BE2C (cell line): ENCODE measurements around the gene DCLRE1A.
A peak's percentile ranks its signal among the peaks of the same experiment; 100 is the strongest.
"Not testable (repeated sequence)": the region's sequence is repeated elsewhere in the genome, so short reads cannot be mapped to it uniquely, and the experiment has no call there.

ENCODE experiments used
- DNase-seq: peaks from one replicate; pipeline ENCODE4 v3.0.0-alpha.2; 2020
- H3K27me3 ChIP-seq: fragments of 250-450 bp; sonication (Bioruptor Pico); 2 replicates; pipeline ENCODE4 v1.5.1; 2020; ENCODE audit warnings: mild to moderate bottlenecking
- H3K36me3 ChIP-seq: fragments of 250-450 bp; sonication (Bioruptor Pico); 2 replicates; pipeline ENCODE4 v1.5.1; 2020; ENCODE audit warnings: mild to moderate bottlenecking
- H3K4me1 ChIP-seq: fragments of 250-450 bp; sonication (Bioruptor Pico); 2 replicates; pipeline ENCODE4 v1.5.1; 2020
- H3K4me3 ChIP-seq: 2 replicates; pipeline ENCODE4 v1.5.1; 2011; ENCODE audit warnings: low read depth, low read length
- H3K9me3 ChIP-seq: fragments of 250-450 bp; sonication (Bioruptor Pico); 2 replicates; pipeline ENCODE4 v1.5.1; 2020
- CTCF ChIP-seq: IDR thresholded peaks from 2 replicates; pipeline ENCODE4 v1.5.1; 2012; ENCODE audit warnings: mild to moderate bottlenecking, low read depth, low read length

Gene DCLRE1A

DNA sequence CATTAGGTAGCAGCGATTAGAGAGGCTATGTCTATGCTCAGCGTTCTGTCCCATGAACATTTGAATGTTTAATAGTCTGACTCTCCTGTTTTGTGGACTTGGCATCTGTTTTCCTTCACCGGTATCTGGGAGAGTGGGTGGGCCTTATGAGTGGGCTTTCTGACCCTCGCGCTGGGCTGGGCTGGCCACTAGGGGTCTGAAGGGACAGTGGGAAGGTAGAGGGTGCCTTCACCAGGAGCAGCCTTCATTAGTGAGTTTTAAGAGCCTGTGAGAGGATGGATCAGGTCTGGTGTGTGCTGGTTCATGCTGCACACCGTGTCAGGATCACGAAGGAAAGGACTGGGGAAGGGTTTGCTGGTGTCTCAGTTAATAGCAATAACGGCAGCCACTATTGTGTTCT is 33.4 kb downstream of the DCLRE1A start:
- TF ChIP-seq CTCF = peak; percentile 47
- H3K9me3 ChIP-seq = no peaks in the 10 kb centered on the region
- no peaks in the 10 kb centered on the region for H3K4me1 ChIP-seq
- no peak overlapping the region for H3K4me3 ChIP-seq
- H3K36me3 ChIP-seq = no peaks in the 10 kb centered on the region
- peak; percentile 45 for DNase-seq
- no peaks in the 10 kb centered on the region for H3K27me3 ChIP-seq

DNA sequence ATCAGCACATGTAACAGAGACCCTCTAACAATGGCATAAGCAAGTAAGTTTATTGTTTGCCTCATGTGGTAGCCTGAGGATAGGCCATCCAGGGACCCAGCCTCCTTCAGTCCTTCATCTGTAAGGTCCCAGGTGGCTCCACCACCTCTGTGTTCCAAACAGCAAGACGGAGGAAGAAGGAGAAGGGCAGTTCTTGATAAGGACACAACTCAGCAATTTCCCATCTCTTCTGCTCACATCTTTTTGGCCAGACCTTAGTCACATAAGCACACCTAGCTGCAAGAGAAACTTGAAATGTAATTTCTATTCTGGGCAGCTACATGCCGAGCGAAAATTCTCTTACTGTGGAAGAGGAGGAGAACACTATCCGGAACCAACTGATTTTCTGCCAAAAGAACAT is 33.9 kb downstream of the DCLRE1A start:
- no peak for TF ChIP-seq CTCF
- Histone ChIP-seq H3K4me3 (no peak overlapping the region), H3K27me3 (no peaks in the 10 kb centered on the region), H3K9me3 (no peaks in the 10 kb centered on the region), H3K36me3 (no peaks in the 10 kb centered on the region), H3K4me1 (no peaks in the 10 kb centered on the region)
- no peak for DNase-seq

DNA sequence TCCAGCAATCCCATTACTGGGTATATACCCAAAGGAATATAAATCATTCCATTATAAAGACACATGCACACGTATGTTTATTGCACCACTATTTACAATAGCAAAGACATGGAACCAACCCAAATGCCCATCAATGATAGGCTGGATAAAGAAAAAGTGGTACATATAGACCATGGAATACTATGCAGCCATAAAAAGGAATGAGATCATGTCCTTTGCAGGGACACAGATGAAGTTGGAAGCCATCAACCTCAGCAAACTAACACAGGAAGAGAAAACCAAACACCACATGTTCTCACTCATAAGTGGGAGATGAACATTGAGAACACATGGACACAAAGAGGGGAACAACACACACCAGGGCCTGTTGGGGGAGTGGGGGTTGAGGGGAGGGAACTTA is 39.2 kb downstream of the DCLRE1A start:
- not testable (repeated sequence) for H3K36me3 ChIP-seq, H3K4me1 ChIP-seq, H3K4me3 ChIP-seq, DNase-seq, H3K27me3 ChIP-seq, H3K9me3 ChIP-seq

DNA sequence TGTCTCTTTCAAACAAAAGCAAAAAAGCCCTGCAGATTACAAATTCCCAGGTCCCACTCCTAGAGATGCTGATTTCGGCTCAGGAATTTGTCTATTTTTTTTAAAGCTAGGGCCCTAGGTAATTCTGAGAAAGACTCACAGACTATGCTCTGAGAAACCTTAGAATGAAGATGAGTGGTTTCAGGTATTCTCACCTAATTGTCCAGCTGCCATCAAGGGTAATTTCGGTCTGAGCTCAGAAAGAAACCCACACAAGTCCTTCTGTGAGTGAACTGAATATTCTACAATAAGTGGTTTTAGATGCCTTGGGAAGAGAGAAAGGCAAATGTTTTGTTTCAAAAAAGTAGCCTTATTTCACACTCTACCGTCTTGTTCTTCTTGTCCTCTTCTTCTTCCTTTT is 45.7 kb downstream of the DCLRE1A start:
- Histone ChIP-seq H3K27me3 (peaks cover 33% of the 10 kb centered on the region), H3K36me3 (no peaks in the 10 kb centered on the region), H3K4me1 (no peaks in the 10 kb centered on the region), H3K4me3 (no peak overlapping the region), H3K9me3 (no peaks in the 10 kb centered on the region)
- TF ChIP-seq CTCF = no peak
- no peak for DNase-seq

GRCh38 chr10:113806503-113806902 is 47.4 kb downstream of the DCLRE1A start:
- H3K4me1 ChIP-seq = no peaks in the 10 kb centered on the region
- no peak for TF ChIP-seq CTCF
- no peaks in the 10 kb centered on the region for H3K9me3 ChIP-seq
- no peak for DNase-seq
- H3K36me3 ChIP-seq = no peaks in the 10 kb centered on the region
- H3K27me3 ChIP-seq = peaks cover 33% of the 10 kb centered on the region
- H3K4me3 ChIP-seq = no peak overlapping the region

DNA sequence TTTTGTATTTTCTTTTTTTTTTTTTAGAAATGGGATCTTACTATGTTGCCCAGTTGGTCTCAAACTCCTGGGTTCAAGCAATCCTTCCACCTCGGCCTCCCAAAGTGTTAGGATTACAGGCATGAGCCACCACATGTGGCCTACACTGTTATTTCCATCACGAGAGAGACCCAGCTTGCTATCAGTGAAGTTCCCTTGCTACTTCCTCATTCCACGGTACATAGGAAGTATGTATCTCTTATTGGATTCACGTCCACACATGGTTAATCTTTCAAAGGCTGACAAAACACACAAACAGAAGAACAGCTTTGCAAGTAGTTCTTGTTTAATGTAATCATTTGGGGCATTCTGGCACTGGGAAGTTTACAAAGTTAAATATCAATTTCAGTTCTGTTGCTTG is 50.9 kb downstream of the DCLRE1A start:
- peaks cover 24% of the 10 kb centered on the region for H3K27me3 ChIP-seq
- no peak overlapping the region for H3K4me3 ChIP-seq
- H3K36me3 ChIP-seq = no peaks in the 10 kb centered on the region
- no peak for TF ChIP-seq CTCF
- no peaks in the 10 kb centered on the region for H3K9me3 ChIP-seq
- DNase-seq = no peak
- no peaks in the 10 kb centered on the region for H3K4me1 ChIP-seq

- H3K4me1 ChIP-seq = no peaks in the 10 kb centered on the region
- no peak for TF ChIP-seq CTCF
- H3K36me3 ChIP-seq = no peaks in the 10 kb centered on the region
- DNase-seq = no peak
- no peaks in the 10 kb centered on the region for H3K9me3 ChIP-seq
- H3K27me3 ChIP-seq = peaks cover 26% of the 10 kb centered on the region
- no peak overlapping the region for H3K4me3 ChIP-seq
Observed at GRCh38 chr10:113801569-113801968, 52.3 kb downstream of the DCLRE1A start.
